Measurements from ENCODE around the gene DPAGT1.

GRCh38 chr11:119106564-119107537 is 5.2 kb upstream of the DPAGT1 start, which contains the start of gene C2CD2L:
- TF ChIP-seq ZNF274 (IDR thresholded peaks at IDR 0.05; ENCODE audit: low read depth, low read length) (no peak), YY1 (IDR thresholded peaks at IDR 0.05; ENCODE audit: insufficient read depth, insufficient read length) (no peak), SUZ12 (IDR thresholded peaks at IDR 0.05; ENCODE audit: extremely low read depth, insufficient read depth, insufficient read length) (peak; percentile 16)

All from NT2/D1 (cell line).